Liver (tissue), 9 donors: ENCODE measurements around the gene NFIA. TPM values are rescaled to one million over a fixed set of nuclear protein-coding genes. Genes with fewer than 3 reads are reported as not detected.

Experiments
- DNase-seq: peaks from one replicate; pipeline ENCODE4 v3.0.0-alpha.2; 2017; ENCODE audit warnings: low spot score
- H3K27ac ChIP-seq, 2 donors: one replicate each; pipeline ENCODE4 v1.7.0; 2013; ENCODE audit warnings: inconsistent platforms in 2 of 2, low read length in 2 of 2, control low read depth in 1 of 2, low read depth in 1 of 2, mild to moderate bottlenecking in 1 of 2
- H3K27me3 ChIP-seq, 4 donors: one replicate each; pipeline versions ENCODE4 v1.6.1 to v1.7.0; 2013; ENCODE audit warnings: low read length in 3 of 4, inconsistent platforms in 1 of 4, mild to moderate bottlenecking in 1 of 4, moderate library complexity in 1 of 4; ENCODE audit not compliant: control insufficient read depth in 4 of 4, insufficient read depth in 4 of 4
- H3K36me3 ChIP-seq, 4 donors: one replicate each; pipeline versions ENCODE4 v1.6.1 to v1.7.0; 2013; ENCODE audit warnings: low read length in 3 of 4, mild to moderate bottlenecking in 3 of 4, low read depth in 1 of 4, moderate library complexity in 1 of 4; ENCODE audit not compliant: control insufficient read depth in 4 of 4, insufficient read depth in 3 of 4
- H3K4me1 ChIP-seq, 4 donors: one replicate each; pipeline versions ENCODE4 v1.6.1 to v1.7.0; 2013; ENCODE audit warnings: low read length in 3 of 4, mild to moderate bottlenecking in 3 of 4, moderate library complexity in 1 of 4; ENCODE audit not compliant: control insufficient read depth in 4 of 4, insufficient read depth in 4 of 4
- H3K4me3 ChIP-seq, 3 donors: one replicate each; pipeline versions ENCODE4 v1.6.1 to v1.7.0; 2013; ENCODE audit warnings: low read length in 3 of 3, control low read depth in 1 of 3, low read depth in 1 of 3, mild to moderate bottlenecking in 1 of 3
- H3K9ac ChIP-seq, 2 donors: one replicate each; pipeline ENCODE4 v1.7.0; 2013; ENCODE audit warnings: low read length in 2 of 2, mild to moderate bottlenecking in 2 of 2, moderate library complexity in 2 of 2, control low read depth in 1 of 2, low read depth in 1 of 2
- H3K9me3 ChIP-seq, 4 donors: one replicate each; pipeline versions ENCODE4 v1.6.1 to v1.7.0; 2013; ENCODE audit warnings: low read length in 3 of 4; ENCODE audit not compliant: control insufficient read depth in 4 of 4
- ATF3 ChIP-seq: IDR thresholded peaks from 2 replicates; pipeline ENCODE4 v1.6.1; 2016; ENCODE audit warnings: antibody characterized with exemption
- CTCF ChIP-seq: fragments of 150-350 bp; IDR thresholded peaks from 2 replicates; pipeline ENCODE4 v1.5.1; 2017; ENCODE audit warnings: improper control_type of control experiment, low read depth, low read length; ENCODE audit not compliant: missing input control
- EGR1 ChIP-seq, 2 donors: IDR thresholded peaks; 2 replicates each; pipeline ENCODE4 v1.6.1; 2016 to 2018; ENCODE audit warnings: antibody characterized with exemption in 2 of 2, low read depth in 2 of 2
- FOXA1 ChIP-seq: IDR thresholded peaks from 2 replicates; pipeline ENCODE4 v1.6.1; 2016; ENCODE audit warnings: antibody characterized with exemption
- FOXA2 ChIP-seq: IDR thresholded peaks from 2 replicates; pipeline ENCODE4 v1.6.1; 2016; ENCODE audit warnings: antibody characterized with exemption
- GABPA ChIP-seq, 2 donors: IDR thresholded peaks in 1 of 2; conservative IDR thresholded peaks in 1 of 2; 2 replicates each; pipeline ENCODE4 v1.6.1; 2016; ENCODE audit warnings: antibody characterized with exemption in 2 of 2, mild to moderate bottlenecking in 1 of 2, moderate library complexity in 1 of 2
- HNF4A ChIP-seq, 2 donors: conservative IDR thresholded peaks; 2 replicates each; pipeline ENCODE4 v1.6.1; 2016; ENCODE audit warnings: antibody characterized with exemption in 2 of 2, mild to moderate bottlenecking in 2 of 2
- HNF4G ChIP-seq: IDR thresholded peaks from 2 replicates; pipeline ENCODE4 v1.6.1; 2016; ENCODE audit warnings: antibody characterized with exemption
- JUND ChIP-seq, 2 donors: IDR thresholded peaks; 2 replicates each; pipeline ENCODE4 v1.6.1; 2016; ENCODE audit warnings: antibody characterized with exemption in 2 of 2
- MAX ChIP-seq: IDR thresholded peaks from 2 replicates; pipeline ENCODE4 v1.6.1; 2016; ENCODE audit warnings: antibody characterized with exemption
- RAD21 ChIP-seq, 2 donors: IDR thresholded peaks; 2 replicates each; pipeline ENCODE4 v1.6.1; 2016; ENCODE audit warnings: antibody characterized with exemption in 2 of 2, mild to moderate bottlenecking in 2 of 2
- REST ChIP-seq: IDR thresholded peaks from 2 replicates; pipeline ENCODE4 v1.6.1; 2016; ENCODE audit warnings: antibody characterized with exemption, mild to moderate bottlenecking
- RXRA ChIP-seq, 2 donors: IDR thresholded peaks; 2 replicates each; pipeline ENCODE4 v1.6.1; 2017 to 2018; ENCODE audit warnings: antibody characterized with exemption in 2 of 2, mild to moderate bottlenecking in 1 of 2
- SP1 ChIP-seq: IDR thresholded peaks from 2 replicates; pipeline ENCODE4 v1.6.1; 2018; ENCODE audit warnings: antibody characterized with exemption, mild to moderate bottlenecking
- TAF1 ChIP-seq: conservative IDR thresholded peaks from 2 replicates; pipeline ENCODE4 v1.6.1; 2016; ENCODE audit warnings: antibody characterized with exemption, mild to moderate bottlenecking
- YY1 ChIP-seq: IDR thresholded peaks from 2 replicates; pipeline ENCODE4 v1.6.1; 2016; ENCODE audit warnings: antibody characterized with exemption, mild to moderate bottlenecking
- ZBTB33 ChIP-seq: IDR thresholded peaks from 2 replicates; pipeline ENCODE4 v1.6.1; 2016; ENCODE audit warnings: antibody characterized with exemption
- WGBS: extraction: QIAGEN DNeasy Blood & Tissue Kit; methylation state at CpG from one replicate; pipeline ENCODE4 v1.1.7; 2013; 5-methylcytosine and 5-hydroxymethylcytosine counted together
- polyA plus RNA-seq, 2 donors: library from polyadenylated mRNA; stranded (reverse) in 1 of 2; unstranded in 1 of 2; fragments of 200-250 nt in 1 of 2; fragments of >200 nt in 1 of 2; fragmentation: Nextera tagmentation in 1 of 2; extraction: Ambion mirVana in 1 of 2; gene quantifications; one replicate each; pipeline versions ENCODE4 v1.2.1 to v1.2.3, GENCODE V29; 2013 to 2015
- total RNA-seq, 2 donors: library from RNA; depleted of rRNA; stranded (reverse); fragments of >200 nt; gene quantifications; one replicate each; pipeline ENCODE4 v1.2.3, GENCODE V29; 2014
- donor health status: healthy.
- donor health status: healthy.
- donor health status: healthy.
- donor health status: healthy.
- donor health status: healthy.

The NFIA gene
- total and polyA plus RNA-seq, 4 donors: 6.8 to 53.7 (median 22.2) TPM

GRCh38 chr1:61434276-61434675, 351.9 kb downstream of the NFIA start:
- Histone ChIP-seq H3K9ac (no peak overlapping the region), H3K4me1 (no peaks in the 10 kb centered on the region), H3K27me3 (no peaks in the 10 kb centered on the region), H3K36me3 (peaks cover 2 to 5% (median 3%) of the 10 kb centered on the region in 4 donors), H3K9me3 (no peaks in the 10 kb centered on the region), H3K27ac (no peak overlapping the region), H3K4me3 (no peak overlapping the region)
- no peak for DNase-seq
- whole genome bisulfite sequencing: 94% methylated on average over 5 of the region's 5 CpGs
- no peak for TF ChIP-seq YY1
- TF ChIP-seq ATF3: no peak
- no peak for TF ChIP-seq RXRA (IDR thresholded peaks at IDR 0.05)
- no peak for TF ChIP-seq JUND (IDR thresholded peaks at IDR 0.05)
- no peak for TF ChIP-seq FOXA1
- TF ChIP-seq HNF4A (conservative IDR thresholded peaks at IDR 0.05): no peak
- TF ChIP-seq MAX: no peak
- no peak for TF ChIP-seq RAD21 (IDR thresholded peaks at IDR 0.05)
- TF ChIP-seq REST: no peak
- TF ChIP-seq EGR1 (IDR thresholded peaks at IDR 0.05; ENCODE audit: low read depth in 2 of 2): no peak
- no peak for TF ChIP-seq GABPA (IDR thresholded peaks at IDR 0.05 in 1 of 2, conservative IDR thresholded peaks at IDR 0.05 in 1 of 2)
- no peak for TF ChIP-seq ZBTB33
- no peak for TF ChIP-seq TAF1

- no peaks in the 10 kb centered on the region for H3K27me3 ChIP-seq
- no peaks in the 10 kb centered on the region for H3K4me1 ChIP-seq
- no peak for DNase-seq
- WGBS: 85% methylated on average over 5 of the region's 5 CpGs
- no peaks in the 10 kb centered on the region for H3K9me3 ChIP-seq
- no peak for TF ChIP-seq GABPA (IDR thresholded peaks at IDR 0.05 in 1 of 2, conservative IDR thresholded peaks at IDR 0.05 in 1 of 2)
- no peak for TF ChIP-seq CTCF
- TF ChIP-seq HNF4A (conservative IDR thresholded peaks at IDR 0.05): no peak
- TF ChIP-seq ATF3: no peak
- TF ChIP-seq FOXA1: no peak
- TF ChIP-seq SP1: no peak
- no peak for TF ChIP-seq RXRA (IDR thresholded peaks at IDR 0.05)
- TF ChIP-seq HNF4G: no peak
- TF ChIP-seq ZBTB33: no peak
- TF ChIP-seq FOXA2: no peak
- no peak overlapping the region for H3K27ac ChIP-seq
- no peak overlapping the region for H3K9ac ChIP-seq
- no peak overlapping the region for H3K4me3 ChIP-seq
- peaks cover 2 to 5% (median 4%) of the 10 kb centered on the region in 4 donors for H3K36me3 ChIP-seq
Observed at GRCh38 chr1:61435226-61435625, 352.9 kb downstream of the NFIA start.
